Fibroblast of mammary gland (primary cell): ENCODE data around the gene CACNA1G.

Source experiments
- DNase-seq: peaks from one replicate; pipeline ENCODE4 v3.0.0-alpha.2; 2010; ENCODE audit warnings: low read depth
- H3K4me3 ChIP-seq: 2 replicates; pipeline ENCODE4 v1.5.1; 2011; ENCODE audit warnings: low read depth, mild to moderate bottlenecking, low read length, moderate library complexity; ENCODE audit not compliant: control insufficient read depth
- CTCF ChIP-seq: conservative IDR thresholded peaks from 2 replicates; pipeline ENCODE4 v1.5.1; 2011; ENCODE audit warnings: low read depth, low read length, inconsistent platforms; ENCODE audit not compliant: control insufficient read depth, insufficient read depth

Gene CACNA1G

DNA sequence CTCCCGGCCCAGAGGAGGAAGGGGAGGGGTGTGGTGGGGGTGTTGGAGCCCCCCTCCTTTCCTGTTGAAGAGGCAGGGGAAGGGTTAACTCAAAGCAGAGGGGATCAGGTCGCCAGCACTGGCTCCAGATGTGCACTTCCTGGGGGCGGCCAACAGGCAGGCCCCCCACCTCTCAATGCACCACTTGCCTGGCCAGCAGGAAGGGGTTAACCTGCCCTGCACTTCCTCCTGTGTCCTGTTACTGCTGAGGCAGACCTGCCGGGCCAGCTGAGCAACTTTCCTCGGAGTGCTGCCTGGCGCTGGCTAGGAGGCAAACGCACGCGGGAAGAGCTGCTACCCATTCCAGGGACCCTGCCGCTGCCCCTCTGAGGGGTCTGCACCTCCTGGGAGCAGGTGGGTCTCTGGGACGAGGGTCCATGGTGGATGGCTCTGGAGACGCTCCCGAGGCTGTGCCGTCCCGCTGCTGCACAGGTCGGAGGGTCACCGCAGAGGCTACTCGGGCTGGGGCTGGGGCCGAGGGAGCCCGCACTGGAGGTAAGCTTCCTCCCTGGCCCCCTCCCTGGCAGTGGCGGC lies 28.0 kb upstream of the CACNA1G start, which contains the start of gene EPN3:
TSS of gene EPN3 (plus strand) at position 284 of the 573 bp plus-strand sequence. CDS start 3,822 bp downstream, outside the sequence.
- H3K4me3 ChIP-seq, result no peak within 1 kb of the TSS
- no peak for DNase-seq
- no peak for TF ChIP-seq CTCF

- H3K4me3 ChIP-seq, result no peak overlapping the region
- TF ChIP-seq CTCF, result no peak
- no peak for DNase-seq
Observed at GRCh38 chr17:50533185-50533584, 27.3 kb upstream of the CACNA1G start.

DNA sequence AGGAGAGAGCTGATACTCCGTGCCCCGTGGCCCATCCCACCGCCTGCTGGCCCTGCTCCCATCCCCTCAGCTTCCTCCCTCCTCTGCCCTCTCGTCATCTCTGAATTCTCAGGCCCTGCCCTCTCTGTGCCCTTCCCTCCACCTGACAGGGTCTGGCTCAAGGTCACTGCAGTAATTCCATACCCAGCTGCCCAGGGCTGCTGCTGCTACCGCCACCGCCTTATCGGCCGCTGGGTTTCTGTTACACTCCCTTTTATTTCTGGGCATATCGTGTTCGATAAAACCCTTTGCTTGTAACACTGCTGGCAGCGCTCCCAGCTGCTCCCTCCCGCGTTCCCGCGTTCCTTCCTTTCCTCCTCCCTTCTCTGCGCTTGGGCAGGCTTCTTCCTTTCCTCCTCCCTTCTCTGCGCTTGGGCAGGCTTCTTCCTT lies 26.8 kb upstream of the CACNA1G start:
- TF ChIP-seq CTCF, result no peak
- no peak overlapping the region for H3K4me3 ChIP-seq
- DNase-seq, result peak; percentile 29

- no peak overlapping the region for H3K4me3 ChIP-seq
Observed at GRCh38 chr17:50534222-50534978, 26.1 kb upstream of the CACNA1G start.

DNA sequence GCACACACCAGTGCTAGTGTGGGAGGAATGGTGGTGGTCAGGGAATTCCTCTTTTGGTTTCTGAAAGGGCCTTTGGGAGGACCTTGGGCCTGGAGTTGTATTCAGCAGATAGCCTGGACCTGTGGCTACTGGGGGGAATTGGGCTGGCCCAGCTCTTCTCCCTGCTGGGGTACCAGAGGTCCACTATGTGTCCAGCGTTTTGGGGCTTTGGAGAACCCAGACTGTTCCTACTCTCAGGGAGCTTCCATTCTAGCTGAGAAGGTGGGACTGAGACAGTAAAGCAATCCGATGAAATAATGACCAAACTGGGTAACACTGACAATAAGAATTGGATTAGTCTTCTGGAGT lies 25.6 kb upstream of the CACNA1G start:
- H3K4me3 ChIP-seq, result no peak overlapping the region
- no peak for TF ChIP-seq CTCF

More at GRCh38 chr17:50534222-50534978, 26.1 kb upstream of the CACNA1G start:
- DNase-seq, result peak; percentile 17
- TF ChIP-seq CTCF, result peak; percentile 19

DNA sequence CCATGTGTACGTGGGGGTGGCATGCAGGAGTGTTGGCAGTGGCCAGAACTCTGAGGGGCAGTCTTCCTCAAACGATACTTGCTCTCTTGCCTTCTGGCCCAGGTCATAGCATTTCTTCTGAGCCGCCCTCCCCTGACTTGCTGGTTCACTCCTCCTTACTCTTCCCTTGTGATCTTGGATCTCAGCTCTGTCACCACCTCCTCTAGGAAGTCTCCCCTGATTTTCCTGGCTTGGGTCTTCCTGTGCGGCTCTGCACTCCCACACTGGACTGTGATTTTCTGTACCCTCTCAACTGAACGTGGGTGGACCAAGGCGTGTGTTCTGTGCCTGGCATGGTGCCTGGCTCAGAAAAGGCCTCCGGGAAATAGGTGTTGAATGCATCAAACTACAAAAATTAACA lies 25.1 kb upstream of the CACNA1G start:
- no peak for TF ChIP-seq CTCF
- no peak for DNase-seq
- H3K4me3 ChIP-seq, result no peak overlapping the region

More for the DNA sequence above, 25.6 kb upstream of the CACNA1G start:
- no peak for DNase-seq
